Mesenchymal stem cell (in vitro differentiated cells and primary cell): ENCODE results near the gene HDLBP.
A peak's percentile ranks its signal among the peaks of the same experiment; 100 is the strongest.
"Not testable (repeated sequence)": the region's sequence is repeated elsewhere in the genome, so short reads cannot be mapped to it uniquely, and the experiment has no call there.

Experiments
- DNase-seq: peaks from one replicate; pipeline ENCODE4 v3.0.0-alpha.2; 2013
- H2AFZ ChIP-seq: one replicate; pipeline ENCODE4 v1.6.1; 2013; ENCODE audit warnings: low read depth, mild to moderate bottlenecking, control low read depth, inconsistent platforms, low read length, moderate library complexity
- H2AK5ac ChIP-seq: 2 replicates; pipeline ENCODE4 v1.6.1; 2013; ENCODE audit warnings: low read length, moderate library complexity, mild to moderate bottlenecking, inconsistent platforms; ENCODE audit not compliant: severe bottlenecking
- H2BK120ac ChIP-seq: one replicate; pipeline ENCODE4 v1.6.1; 2013; ENCODE audit warnings: low read depth, mild to moderate bottlenecking, inconsistent platforms, low read length, moderate library complexity
- H2BK12ac ChIP-seq, 2 experiments: one replicate each; pipeline ENCODE4 v1.6.1; 2013; ENCODE audit warnings: inconsistent platforms in 2 of 2, low read length in 2 of 2, mild to moderate bottlenecking in 2 of 2, moderate library complexity in 2 of 2, control low read depth in 1 of 2
- H2BK15ac ChIP-seq: one replicate; pipeline ENCODE4 v1.6.1; 2013; ENCODE audit warnings: mild to moderate bottlenecking, low read depth, inconsistent platforms; ENCODE audit not compliant: poor library complexity, severe bottlenecking
- H2BK5ac ChIP-seq: 2 replicates; pipeline ENCODE4 v1.6.1; 2013; ENCODE audit warnings: low read depth, mild to moderate bottlenecking, low read length, control low read depth, inconsistent platforms; ENCODE audit not compliant: poor library complexity, severe bottlenecking
- H3K14ac ChIP-seq, 2 experiments: one replicate each; pipeline ENCODE4 v1.6.1; 2013; ENCODE audit warnings: inconsistent platforms in 2 of 2, low read length in 2 of 2, control low read depth in 1 of 2, mild to moderate bottlenecking in 1 of 2, moderate library complexity in 1 of 2
- H3K18ac ChIP-seq, 2 experiments: one replicate each; pipeline ENCODE4 v1.6.1; 2013; ENCODE audit warnings: inconsistent platforms in 2 of 2, low read length in 2 of 2, control low read depth in 1 of 2, low read depth in 1 of 2, mild to moderate bottlenecking in 1 of 2
- H3K23ac ChIP-seq, 2 experiments: one replicate each; pipeline ENCODE4 v1.6.1; 2013; ENCODE audit warnings: inconsistent platforms in 2 of 2, low read length in 2 of 2, mild to moderate bottlenecking in 2 of 2, moderate library complexity in 2 of 2, control low read depth in 1 of 2
- H3K27ac ChIP-seq: 2 replicates; pipeline ENCODE4 v1.5.1; 2013; ENCODE audit warnings: mild to moderate bottlenecking, moderate library complexity, low read length, control low read depth, inconsistent platforms; ENCODE audit not compliant: poor library complexity, severe bottlenecking
- H3K27me3 ChIP-seq, 2 experiments: 2 replicates each; pipeline versions ENCODE4 v1.6.1 to v1.7.0; 2013; ENCODE audit warnings: low read length in 2 of 2, mild to moderate bottlenecking in 2 of 2, moderate library complexity in 2 of 2, control low read depth in 1 of 2, inconsistent platforms in 1 of 2; ENCODE audit not compliant: control insufficient read depth in 1 of 2, insufficient read depth in 1 of 2
- H3K36me3 ChIP-seq, 2 experiments: 2 replicates each; pipeline versions ENCODE4 v1.6.1 to v1.7.0; 2013; ENCODE audit warnings: low read length in 2 of 2, control low read depth in 1 of 2, inconsistent platforms in 1 of 2, low read depth in 1 of 2, mild to moderate bottlenecking in 1 of 2; ENCODE audit not compliant: insufficient read depth in 2 of 2, control insufficient read depth in 1 of 2
- H3K4ac ChIP-seq, 2 experiments: one replicate each; pipeline ENCODE4 v1.6.1; 2013; ENCODE audit warnings: inconsistent platforms in 2 of 2, low read length in 2 of 2, mild to moderate bottlenecking in 2 of 2, moderate library complexity in 2 of 2, control low read depth in 1 of 2, low read depth in 1 of 2
- H3K4me1 ChIP-seq: 2 replicates; pipeline ENCODE4 v1.6.1; 2013; ENCODE audit warnings: low read depth, low read length, control low read depth; ENCODE audit not compliant: control insufficient read depth, insufficient read depth
- H3K4me2 ChIP-seq: 2 replicates; pipeline ENCODE4 v1.6.1; 2013; ENCODE audit warnings: low read length, mild to moderate bottlenecking, inconsistent platforms; ENCODE audit not compliant: poor library complexity, severe bottlenecking
- H3K4me3 ChIP-seq, 2 experiments: 2 replicates each; pipeline versions ENCODE4 v1.5.1 to v1.7.0; 2013; ENCODE audit warnings: low read length in 2 of 2, mild to moderate bottlenecking in 2 of 2, control low read depth in 1 of 2, low read depth in 1 of 2; ENCODE audit not compliant: insufficient read depth in 1 of 2
- H3K79me1 ChIP-seq: replicated peaks from 2 replicates; pipeline ENCODE4 v1.6.1; 2013; ENCODE audit warnings: mild to moderate bottlenecking, control low read depth, low read length, inconsistent platforms; ENCODE audit not compliant: poor library complexity, severe bottlenecking
- H3K9ac ChIP-seq: 2 replicates; pipeline ENCODE4 v1.7.0; 2013; ENCODE audit warnings: mild to moderate bottlenecking, low read length, moderate library complexity
- H3K9me3 ChIP-seq: 2 replicates; pipeline ENCODE4 v1.7.0; 2013; ENCODE audit warnings: mild to moderate bottlenecking, low read length; ENCODE audit not compliant: control insufficient read depth
- H4K8ac ChIP-seq: one replicate; pipeline ENCODE4 v1.6.1; 2013; ENCODE audit warnings: inconsistent platforms, mild to moderate bottlenecking, low read length, moderate library complexity
- H4K91ac ChIP-seq: one replicate; pipeline ENCODE4 v1.6.1; 2013; ENCODE audit warnings: mild to moderate bottlenecking, low read length, inconsistent platforms
- WGBS: methylation state at CpG from one replicate; pipeline ENCODE4 v1.1.7; 2013; ENCODE audit warnings: mixed read lengths; 5-methylcytosine and 5-hydroxymethylcytosine counted together

Gene HDLBP

GRCh38 chr2:241279828-241280227 lies 35.6 kb downstream of the HDLBP start:
- Histone ChIP-seq H2BK15ac (no peak overlapping the region), H2BK5ac (no peak overlapping the region), H3K27me3 (no peaks in the 10 kb centered on the region), H3K9me3 (no peaks in the 10 kb centered on the region), H3K4me2 (no peak overlapping the region), H3K18ac (no peak overlapping the region), H3K4me1 (peaks cover 2% of the 10 kb centered on the region), H3K27ac (no peak overlapping the region), H3K4me3 (no peak overlapping the region), H2AFZ (no peak overlapping the region), H3K9ac (no peak overlapping the region), H2BK120ac (no peak overlapping the region), H4K91ac (no peak overlapping the region), H3K4ac (peak overlapping the region in 1 of 2 experiments; percentile 3), H3K23ac (no peak overlapping the region), H3K36me3 (no peaks in the 10 kb centered on the region), H3K79me1 (peaks cover 7% of the 10 kb centered on the region), H4K8ac (no peak overlapping the region), H2BK12ac (no peak overlapping the region), H2AK5ac (no peak overlapping the region), H3K14ac (no peak overlapping the region)
- WGBS = 91% methylated on average over 3 of the region's 3 CpGs
- DNase-seq = no peak

GRCh38 chr2:241279413-241279812 lies 36.1 kb downstream of the HDLBP start:
- Histone ChIP-seq H3K9me3 (no peaks in the 10 kb centered on the region), H3K36me3 (no peaks in the 10 kb centered on the region), H3K18ac (peak overlapping the region in 1 of 2 experiments; percentile 37), H3K9ac (no peak overlapping the region), H2AK5ac (no peak overlapping the region), H4K8ac (peak overlapping the region; percentile 2), H3K27ac (no peak overlapping the region), H3K4me1 (peaks cover 2% of the 10 kb centered on the region), H3K14ac (no peak overlapping the region), H3K4ac (no peak overlapping the region), H3K27me3 (no peaks in the 10 kb centered on the region), H3K23ac (no peak overlapping the region), H2BK120ac (no peak overlapping the region), H2BK5ac (no peak overlapping the region), H3K79me1 (peaks cover 5% of the 10 kb centered on the region), H3K4me3 (no peak overlapping the region), H2AFZ (no peak overlapping the region), H3K4me2 (no peak overlapping the region), H2BK12ac (no peak overlapping the region), H2BK15ac (no peak overlapping the region), H4K91ac (no peak overlapping the region)
- DNase-seq = peak; percentile 72
- 65% methylated on average over 8 of the region's 8 CpGs for WGBS

GRCh38 chr2:241278306-241278705 lies 37.2 kb downstream of the HDLBP start:
- H3K9ac ChIP-seq, H3K4me3 ChIP-seq, H2AK5ac ChIP-seq, H3K27me3 ChIP-seq, H3K4me1 ChIP-seq, DNase-seq, H4K8ac ChIP-seq, H2BK15ac ChIP-seq, H2BK120ac ChIP-seq, H3K14ac ChIP-seq, H4K91ac ChIP-seq, H2AFZ ChIP-seq, H3K18ac ChIP-seq, H2BK12ac ChIP-seq, H3K4me2 ChIP-seq, H3K27ac ChIP-seq, H3K79me1 ChIP-seq, H3K23ac ChIP-seq, H3K36me3 ChIP-seq, H2BK5ac ChIP-seq, H3K9me3 ChIP-seq, H3K4ac ChIP-seq: not testable (repeated sequence)
- WGBS = 100% methylated on average over 6 of the region's 7 CpGs

- Histone ChIP-seq H2BK15ac (no peak overlapping the region), H3K4me1 (peaks cover 11% of the 10 kb centered on the region), H3K23ac (no peak overlapping the region), H3K4me3 (no peak overlapping the region), H2AFZ (no peak overlapping the region), H3K9ac (no peak overlapping the region), H3K4me2 (no peak overlapping the region), H4K91ac (no peak overlapping the region), H4K8ac (no peak overlapping the region), H3K18ac (no peak overlapping the region), H3K27ac (no peak overlapping the region), H3K79me1 (peaks cover 3% of the 10 kb centered on the region), H3K9me3 (no peaks in the 10 kb centered on the region), H2BK5ac (no peak overlapping the region), H3K27me3 (no peaks in the 10 kb centered on the region), H3K14ac (no peak overlapping the region), H3K36me3 (no peaks in the 10 kb centered on the region), H2BK120ac (no peak overlapping the region), H2BK12ac (no peak overlapping the region), H3K4ac (no peak overlapping the region), H2AK5ac (no peak overlapping the region)
- no CpG with 5 or more reads among the region's 1 CpG for WGBS
- no peak for DNase-seq
Measured at GRCh38 chr2:241275910-241276309, 39.6 kb downstream of the HDLBP start.
